HCT116 (cell line): ENCODE results near the gene ETNPPL. TPM values are rescaled to one million over a fixed set of nuclear protein-coding genes. Genes with fewer than 3 reads are reported as not detected.

Experiments used
- ATAC-seq: fragments of 200-7000 bp; cut with Tn5 transposase; 2 replicates; pipeline ENCODE4 v1.9.1; 2020; ENCODE audit warnings: mild to moderate bottlenecking, moderate library complexity
- BruUV-seq: library from RNA; stranded (reverse); fragments of 400-500 nt; replicated peaks from 2 replicates; lab custom pipeline; 2021; lab: Mats Ljungman, UMichigan
- CTCF ChIA-PET: fragments of 300-600 bp; sonication (Branson Sonifier 250); formaldehyde crosslinking; loops from one replicate; lab custom pipeline; 2021; ENCODE audit warnings: antibody characterized with exemption; lab: Charles Lee
- POLR2A ChIA-PET: fragments of 300-600, 350-600 bp; sonication (Branson Sonifier 250); formaldehyde crosslinking; loops from one replicate; lab custom pipeline; 2021; ENCODE audit warnings: antibody characterized with exemption; lab: Charles Lee
- RAD21 ChIA-PET, 2 experiments: fragments of 300-600 bp; sonication (Branson Sonifier 250); formaldehyde crosslinking; loops; one replicate each; lab custom pipeline; 2023; ENCODE audit warnings: low total read pairs in 2 of 2; ENCODE audit not compliant: uncharacterized antibody in 2 of 2, unreplicated experiment in 2 of 2, low non-redundant PET in 1 of 2; lab: Charles Lee
- DNase-seq: peaks from one replicate; pipeline ENCODE4 v3.0.0-alpha.2; 2010; ENCODE audit warnings: low read depth, low spot score
- H2AFZ ChIP-seq: fragments of 200-600 bp; shearing (Covaris generic), sonication (generic); 2 replicates; pipeline ENCODE4 v1.6.1; 2017; ENCODE audit warnings: low read depth, mixed run types, mixed read lengths, antibody characterized with exemption, low read length; ENCODE audit not compliant: poor library complexity, severe bottlenecking
- H3K27ac ChIP-seq: 2 replicates; pipeline ENCODE4 v1.5.1; 2012; ENCODE audit warnings: low read depth, low read length
- H3K27me3 ChIP-seq: fragments of 200-600 bp; sonication (generic); 2 replicates; pipeline ENCODE4 v1.6.1; 2016; ENCODE audit warnings: mixed run types, low read length, mixed read lengths; ENCODE audit not compliant: insufficient read depth
- H3K36me3 ChIP-seq, 2 experiments: fragments of 200-500 bp in 1 of 2; fragments of 200-600 bp in 1 of 2; sonication (Bioruptor generic) in 1 of 2; sonication (generic) in 1 of 2; 2 replicates each; pipeline versions ENCODE4 v1.5.1 to v1.6.1; 2014 to 2016; ENCODE audit warnings: low read length in 2 of 2, inconsistent platforms in 1 of 2, mixed read lengths in 1 of 2, mixed run types in 1 of 2; ENCODE audit not compliant: insufficient read depth in 2 of 2, control insufficient read depth in 1 of 2
- H3K4me1 ChIP-seq, 2 experiments: fragments of 200-600 bp in 1 of 2; sonication (generic) in 1 of 2; 2 replicates each; pipeline versions ENCODE4 v1.5.1 to v1.6.1; 2012 to 2017; ENCODE audit warnings: low read length in 2 of 2, inconsistent platforms in 1 of 2, mild to moderate bottlenecking in 1 of 2, mixed read lengths in 1 of 2, mixed run types in 1 of 2, moderate library complexity in 1 of 2; ENCODE audit not compliant: insufficient read depth in 2 of 2, control insufficient read depth in 1 of 2
- H3K4me2 ChIP-seq: fragments of 200-600 bp; sonication (generic); 2 replicates; pipeline ENCODE4 v1.6.1; 2017; ENCODE audit warnings: mixed run types, low read length, mixed read lengths
- H3K4me3 ChIP-seq, 2 experiments: fragments of 200-600 bp in 1 of 2; sonication (generic) in 1 of 2; replicated peaks in 1 of 2; 2 replicates each; pipeline ENCODE4 v1.5.1; 2011 to 2016; ENCODE audit warnings: low read length in 2 of 2, control low read depth in 1 of 2, low read depth in 1 of 2, mild to moderate bottlenecking in 1 of 2, mixed read lengths in 1 of 2, mixed run types in 1 of 2
- H3K79me2 ChIP-seq: fragments of 200-600 bp; sonication (generic); 2 replicates; pipeline ENCODE4 v1.6.1; 2017; ENCODE audit warnings: mild to moderate bottlenecking, mixed run types, low read length, moderate library complexity, mixed read lengths; ENCODE audit not compliant: insufficient read depth
- H3K9ac ChIP-seq: fragments of 200-600 bp; sonication (generic); 2 replicates; pipeline ENCODE4 v1.6.1; 2016; ENCODE audit warnings: low read length, mixed read lengths
- H3K9me2 ChIP-seq: fragments of 200-600 bp; sonication (generic), shearing (Covaris generic); 2 replicates; pipeline ENCODE4 v1.6.1; 2017; ENCODE audit warnings: mixed run types, mild to moderate bottlenecking, moderate library complexity; ENCODE audit not compliant: insufficient read depth
- H3K9me3 ChIP-seq, 2 experiments: fragments of 200-500 bp in 1 of 2; fragments of 200-600 bp in 1 of 2; sonication (Bioruptor generic) in 1 of 2; sonication (generic) in 1 of 2; 2 replicates each; pipeline ENCODE4 v1.6.1; 2014 to 2017; ENCODE audit warnings: low read length in 2 of 2, mixed read lengths in 2 of 2, inconsistent platforms in 1 of 2, low read depth in 1 of 2, mild to moderate bottlenecking in 1 of 2, mixed run types in 1 of 2, moderate library complexity in 1 of 2; ENCODE audit not compliant: control insufficient read depth in 1 of 2, insufficient read depth in 1 of 2
- H4K20me1 ChIP-seq: fragments of 200-600 bp; sonication (generic), shearing (Covaris generic); 2 replicates; pipeline ENCODE4 v1.6.1; 2017; ENCODE audit warnings: mixed run types, mild to moderate bottlenecking, moderate library complexity; ENCODE audit not compliant: insufficient read depth
- CBX3 ChIP-seq: IDR thresholded peaks from 2 replicates; pipeline ENCODE4 v1.6.1; 2012; ENCODE audit warnings: low read depth
- CEBPB ChIP-seq: IDR thresholded peaks from 2 replicates; pipeline ENCODE4 v1.6.1; 2012; ENCODE audit warnings: low read depth
- CTCF ChIP-seq, 3 experiments: fragments of 200-600 bp in 1 of 3; sonication (generic) in 1 of 3; IDR thresholded peaks in 2 of 3; conservative IDR thresholded peaks in 1 of 3; 2 replicates each; pipeline ENCODE4 v1.5.1; 2012 to 2017; ENCODE audit warnings: low read depth in 2 of 3, low read length in 2 of 3, antibody characterized with exemption in 1 of 3, borderline replicate concordance in 1 of 3, control low read depth in 1 of 3, mild to moderate bottlenecking in 1 of 3, mixed read lengths in 1 of 3, mixed run types in 1 of 3, moderate library complexity in 1 of 3; ENCODE audit not compliant: insufficient read depth in 1 of 3
- ELF1 ChIP-seq: IDR thresholded peaks from 2 replicates; pipeline ENCODE4 v1.6.1; 2012; ENCODE audit warnings: low read depth, borderline replicate concordance
- EZH2 ChIP-seq: fragments of 200-600 bp; sonication (generic); IDR thresholded peaks from 2 replicates; pipeline ENCODE4 v1.6.1; 2017; ENCODE audit warnings: antibody characterized with exemption, mixed run types
- FOSL1 ChIP-seq: IDR thresholded peaks from 2 replicates; pipeline ENCODE4 v1.6.1; 2012; ENCODE audit warnings: low read depth
- JUND ChIP-seq: IDR thresholded peaks from 2 replicates; pipeline ENCODE4 v1.6.1; 2012
- MAX ChIP-seq: IDR thresholded peaks from 2 replicates; pipeline ENCODE4 v1.6.1; 2012
- POLR2A ChIP-seq: IDR thresholded peaks from 2 replicates; pipeline ENCODE4 v1.7.0; 2011; ENCODE audit warnings: borderline replicate concordance; ENCODE audit not compliant: insufficient read depth, insufficient read length; ENCODE audit errors: extremely low read depth
- RAD21 ChIP-seq: IDR thresholded peaks from 2 replicates; pipeline ENCODE4 v1.6.1; 2012; ENCODE audit warnings: low read depth, mild to moderate bottlenecking
- SP1 ChIP-seq: IDR thresholded peaks from 2 replicates; pipeline ENCODE4 v1.6.1; 2012; ENCODE audit warnings: low read depth
- SRF ChIP-seq: IDR thresholded peaks from 2 replicates; pipeline ENCODE4 v1.6.1; 2012; ENCODE audit warnings: low read depth
- TCF7L2 ChIP-seq: IDR thresholded peaks from 2 replicates; pipeline ENCODE4 v1.7.0; 2011; ENCODE audit warnings: borderline replicate concordance, inconsistent platforms; ENCODE audit not compliant: insufficient read depth, insufficient read length; ENCODE audit errors: extremely low read depth
- YY1 ChIP-seq: IDR thresholded peaks from 2 replicates; pipeline ENCODE4 v1.6.1; 2011; ENCODE audit warnings: low read length, low read depth, moderate library complexity, mild to moderate bottlenecking; ENCODE audit not compliant: insufficient replicate concordance; ENCODE audit errors: extremely low read depth
- ZFX ChIP-seq: fragments of 450-650 bp; IDR thresholded peaks from 2 replicates; pipeline ENCODE4 v1.6.1; 2017
- intact Hi-C: fragments of 100-400 bp; cut with micrococcal nuclease; formaldehyde crosslinking; loops from 2 replicates; pipeline ENCODE4 v1.10.0; 2022
- total RNA-seq: library from RNA; stranded (reverse); gene quantifications from one replicate; pipeline ENCODE4 v1.2.1, GENCODE V29; 2021; ENCODE audit not compliant: unreplicated experiment
- TF ChIP-seq, protein P1 (sequence below): IDR thresholded peaks from 2 replicates; pipeline ENCODE4 v1.6.1; 2012; ENCODE audit warnings: low read depth
- TF ChIP-seq, protein P2 (sequence below): IDR thresholded peaks from 2 replicates; pipeline ENCODE4 v1.6.1; 2011; ENCODE audit warnings: mild to moderate bottlenecking, low read length, moderate library complexity; ENCODE audit not compliant: insufficient replicate concordance; ENCODE audit errors: extremely low read depth

ETNPPL gene
- total RNA-seq, 1 experiment from 2014 or later, result not detected

DNA sequence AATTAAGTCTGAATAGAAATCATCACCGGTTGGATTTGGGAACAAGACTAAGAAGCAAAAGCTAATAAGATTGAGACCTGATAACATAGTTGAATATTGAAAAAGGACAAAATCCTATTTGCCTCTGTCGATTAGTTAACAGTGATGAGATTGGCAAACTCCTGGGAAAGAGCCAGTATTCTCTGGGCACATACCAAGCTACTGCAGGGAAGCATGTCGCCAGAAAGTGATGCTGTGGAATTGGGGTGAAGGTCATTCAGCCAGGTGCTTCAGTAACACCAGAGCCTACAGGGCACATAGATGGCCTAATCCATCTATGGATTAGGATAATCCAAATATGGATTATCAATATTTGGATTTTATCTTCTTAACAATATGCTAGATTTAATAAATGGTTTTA lies 68.4 kb downstream of the ETNPPL start:
- Histone ChIP-seq H3K9me3 (no peaks in the 10 kb centered on the region), H3K4me2 (no peak overlapping the region), H3K9ac (no peak overlapping the region), H3K27ac (no peak overlapping the region), H2AFZ (no peak overlapping the region), H4K20me1 (no peaks in the 10 kb centered on the region), H3K9me2 (no peaks in the 10 kb centered on the region), H3K79me2 (no peaks in the 10 kb centered on the region), H3K27me3 (no peaks in the 10 kb centered on the region), H3K4me1 (no peaks in the 10 kb centered on the region), H3K4me3 (no peak overlapping the region), H3K36me3 (no peaks in the 10 kb centered on the region)
- intact Hi-C loops, result no loop called here
- DNase-seq, result no peak
- ATAC-seq, result no peak
- RAD21 ChIA-PET, result no interaction called here
- no TSS peak for BruUV-seq
- POLR2A ChIA-PET, result no interaction called here
- no peak for TF ChIP-seq RAD21
- TF ChIP-seq EZH2, result no peak
- TF ChIP-seq ZFX, result no peak
- no peak for TF ChIP-seq CBX3
- no peak for TF ChIP-seq CEBPB
- TF ChIP-seq FOSL1, result no peak
- TF ChIP-seq TCF7L2, result no peak
- TF ChIP-seq POLR2A, result no peak
- no peak for TF ChIP-seq YY1
- no peak for TF ChIP-seq SP1
- TF ChIP-seq, protein P1, sequence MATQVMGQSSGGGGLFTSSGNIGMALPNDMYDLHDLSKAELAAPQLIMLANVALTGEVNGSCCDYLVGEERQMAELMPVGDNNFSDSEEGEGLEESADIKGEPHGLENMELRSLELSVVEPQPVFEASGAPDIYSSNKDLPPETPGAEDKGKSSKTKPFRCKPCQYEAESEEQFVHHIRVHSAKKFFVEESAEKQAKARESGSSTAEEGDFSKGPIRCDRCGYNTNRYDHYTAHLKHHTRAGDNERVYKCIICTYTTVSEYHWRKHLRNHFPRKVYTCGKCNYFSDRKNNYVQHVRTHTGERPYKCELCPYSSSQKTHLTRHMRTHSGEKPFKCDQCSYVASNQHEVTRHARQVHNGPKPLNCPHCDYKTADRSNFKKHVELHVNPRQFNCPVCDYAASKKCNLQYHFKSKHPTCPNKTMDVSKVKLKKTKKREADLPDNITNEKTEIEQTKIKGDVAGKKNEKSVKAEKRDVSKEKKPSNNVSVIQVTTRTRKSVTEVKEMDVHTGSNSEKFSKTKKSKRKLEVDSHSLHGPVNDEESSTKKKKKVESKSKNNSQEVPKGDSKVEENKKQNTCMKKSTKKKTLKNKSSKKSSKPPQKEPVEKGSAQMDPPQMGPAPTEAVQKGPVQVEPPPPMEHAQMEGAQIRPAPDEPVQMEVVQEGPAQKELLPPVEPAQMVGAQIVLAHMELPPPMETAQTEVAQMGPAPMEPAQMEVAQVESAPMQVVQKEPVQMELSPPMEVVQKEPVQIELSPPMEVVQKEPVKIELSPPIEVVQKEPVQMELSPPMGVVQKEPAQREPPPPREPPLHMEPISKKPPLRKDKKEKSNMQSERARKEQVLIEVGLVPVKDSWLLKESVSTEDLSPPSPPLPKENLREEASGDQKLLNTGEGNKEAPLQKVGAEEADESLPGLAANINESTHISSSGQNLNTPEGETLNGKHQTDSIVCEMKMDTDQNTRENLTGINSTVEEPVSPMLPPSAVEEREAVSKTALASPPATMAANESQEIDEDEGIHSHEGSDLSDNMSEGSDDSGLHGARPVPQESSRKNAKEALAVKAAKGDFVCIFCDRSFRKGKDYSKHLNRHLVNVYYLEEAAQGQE, result no peak
- TF ChIP-seq SRF, result no peak
- no peak for TF ChIP-seq CTCF (IDR thresholded peaks at IDR 0.05 in 2 of 3, conservative IDR thresholded peaks at IDR 0.05 in 1 of 3; ENCODE audit: borderline replicate concordance in 1 of 3, insufficient read depth in 1 of 3, low read depth in 2 of 3, low read length in 2 of 3)
- TF ChIP-seq, protein P2, sequence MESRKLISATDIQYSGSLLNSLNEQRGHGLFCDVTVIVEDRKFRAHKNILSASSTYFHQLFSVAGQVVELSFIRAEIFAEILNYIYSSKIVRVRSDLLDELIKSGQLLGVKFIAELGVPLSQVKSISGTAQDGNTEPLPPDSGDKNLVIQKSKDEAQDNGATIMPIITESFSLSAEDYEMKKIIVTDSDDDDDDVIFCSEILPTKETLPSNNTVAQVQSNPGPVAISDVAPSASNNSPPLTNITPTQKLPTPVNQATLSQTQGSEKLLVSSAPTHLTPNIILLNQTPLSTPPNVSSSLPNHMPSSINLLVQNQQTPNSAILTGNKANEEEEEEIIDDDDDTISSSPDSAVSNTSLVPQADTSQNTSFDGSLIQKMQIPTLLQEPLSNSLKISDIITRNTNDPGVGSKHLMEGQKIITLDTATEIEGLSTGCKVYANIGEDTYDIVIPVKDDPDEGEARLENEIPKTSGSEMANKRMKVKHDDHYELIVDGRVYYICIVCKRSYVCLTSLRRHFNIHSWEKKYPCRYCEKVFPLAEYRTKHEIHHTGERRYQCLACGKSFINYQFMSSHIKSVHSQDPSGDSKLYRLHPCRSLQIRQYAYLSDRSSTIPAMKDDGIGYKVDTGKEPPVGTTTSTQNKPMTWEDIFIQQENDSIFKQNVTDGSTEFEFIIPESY, result no peak
- TF ChIP-seq MAX, result no peak
- no peak for TF ChIP-seq ELF1
- TF ChIP-seq JUND, result no peak
- CTCF ChIA-PET, result no interaction called here
